ENCODE data around the gene BCL2L12.
"Not testable (repeated sequence)": the region's sequence is repeated elsewhere in the genome, so short reads cannot be mapped to it uniquely, and the experiment has no call there.

The BCL2L12 gene

GRCh38 chr19:49690656-49691242 lies 25.0 kb downstream of the BCL2L12 start, which contains the start of gene CPT1C:
Gene CPT1C (plus strand): TSS chr19:49691116. CDS start chr19:49692253, 1,137 bp downstream.
- DNase-seq: peak; percentile 79 to 97 (median 92)
- intact Hi-C loops (cut with DNase I): no loop called here

GRCh38 chr19:49691243-49692146 lies 25.8 kb downstream of the BCL2L12 start:
- peak; percentile 73 to 93 (median 83) for DNase-seq
- intact Hi-C loops (cut with DNase I): no loop called here

- peak; percentile 35 to 83 (median 70) for DNase-seq
- intact Hi-C loops (cut with DNase I): no loop called here
These were observed 26.4 kb downstream of the BCL2L12 start for GRCh38 chr19:49692147-49692506.

- no peak for DNase-seq
- intact Hi-C loops (cut with DNase I): no loop called here
These were observed 30.4 kb downstream of the BCL2L12 start for GRCh38 chr19:49696115-49696514.

GRCh38 chr19:49696865-49697264 lies 31.1 kb downstream of the BCL2L12 start:
- intact Hi-C loops (cut with DNase I): no loop called here
- no peak for DNase-seq

GRCh38 chr19:49699364-49699763 lies 33.6 kb downstream of the BCL2L12 start:
- intact Hi-C loops (cut with DNase I): no loop called here
- no peak for DNase-seq

- intact Hi-C loops (cut with DNase I): no loop called here
- no peak for DNase-seq
These were observed 34.8 kb downstream of the BCL2L12 start for GRCh38 chr19:49700563-49700962.

GRCh38 chr19:49701271-49701786 lies 35.6 kb downstream of the BCL2L12 start:
- intact Hi-C loops (cut with DNase I): no loop called here
- DNase-seq: no peak

GRCh38 chr19:49704888-49705642 lies 39.3 kb downstream of the BCL2L12 start:
- no peak for DNase-seq
- intact Hi-C loops (cut with DNase I): no loop called here

GRCh38 chr19:49705919-49706318 lies 40.2 kb downstream of the BCL2L12 start:
- intact Hi-C loops (cut with DNase I): no loop called here
- no peak for DNase-seq

GRCh38 chr19:49710372-49710951 lies 44.7 kb downstream of the BCL2L12 start:
- intact Hi-C loops (cut with DNase I): no loop called here
- DNase-seq: no peak

- intact Hi-C loops (cut with DNase I): no loop called here
- DNase-seq: peak in 19 of 42 donors; percentile 10 to 55 (median 33)
These were observed 46.7 kb downstream of the BCL2L12 start for GRCh38 chr19:49712397-49712859.

- intact Hi-C loops (cut with DNase I): no loop called here
- DNase-seq: no peak
These were observed 47.6 kb downstream of the BCL2L12 start for GRCh38 chr19:49713236-49713845.

- intact Hi-C loops (cut with DNase I): no loop called here
- DNase-seq: no peak
These were observed 50.4 kb downstream of the BCL2L12 start for GRCh38 chr19:49716154-49716553.

GRCh38 chr19:49718511-49718910 lies 52.8 kb downstream of the BCL2L12 start:
- intact Hi-C loops (cut with DNase I): no loop called here
- no peak for DNase-seq

- intact Hi-C loops (cut with DNase I): no loop called here
- DNase-seq: no peak
These were observed 53.3 kb downstream of the BCL2L12 start for GRCh38 chr19:49718991-49719390.

GRCh38 chr19:49719420-49719819 lies 53.7 kb downstream of the BCL2L12 start:
- intact Hi-C loops (cut with DNase I): not testable (repeated sequence)

More at GRCh38 chr19:49719420-49719819, 53.7 kb downstream of the BCL2L12 start:
- DNase-seq: not testable (repeated sequence)

Measured in head of caudate nucleus (tissue), 42 donors.